A549 treated with Mapracorat at 1 μM for 4 hours (cell line): Measurements from ENCODE around the gene LHX3. TPM values are rescaled to one million over a fixed set of nuclear protein-coding genes. Genes with fewer than 3 reads are reported as not detected.

Source experiments
- total RNA-seq: library from RNA; stranded (reverse); fragments of 200-300 nt; extraction: Qiagen RNA extraction; gene quantifications from 5 replicates; pipeline ENCODE4 v1.2.3, GENCODE V29; 2022

Gene LHX3
- 0.05 to 0.20 TPM (median 0.12 TPM) in 5 replicates for total RNA-seq

GRCh38 chr9:136204838-136205706, at the start of gene LHX3:
Gene LHX3, minus strand, starts transcription at chr9:136205128. Its CDS starts 116 bp downstream, at chr9:136205012.

DNA sequence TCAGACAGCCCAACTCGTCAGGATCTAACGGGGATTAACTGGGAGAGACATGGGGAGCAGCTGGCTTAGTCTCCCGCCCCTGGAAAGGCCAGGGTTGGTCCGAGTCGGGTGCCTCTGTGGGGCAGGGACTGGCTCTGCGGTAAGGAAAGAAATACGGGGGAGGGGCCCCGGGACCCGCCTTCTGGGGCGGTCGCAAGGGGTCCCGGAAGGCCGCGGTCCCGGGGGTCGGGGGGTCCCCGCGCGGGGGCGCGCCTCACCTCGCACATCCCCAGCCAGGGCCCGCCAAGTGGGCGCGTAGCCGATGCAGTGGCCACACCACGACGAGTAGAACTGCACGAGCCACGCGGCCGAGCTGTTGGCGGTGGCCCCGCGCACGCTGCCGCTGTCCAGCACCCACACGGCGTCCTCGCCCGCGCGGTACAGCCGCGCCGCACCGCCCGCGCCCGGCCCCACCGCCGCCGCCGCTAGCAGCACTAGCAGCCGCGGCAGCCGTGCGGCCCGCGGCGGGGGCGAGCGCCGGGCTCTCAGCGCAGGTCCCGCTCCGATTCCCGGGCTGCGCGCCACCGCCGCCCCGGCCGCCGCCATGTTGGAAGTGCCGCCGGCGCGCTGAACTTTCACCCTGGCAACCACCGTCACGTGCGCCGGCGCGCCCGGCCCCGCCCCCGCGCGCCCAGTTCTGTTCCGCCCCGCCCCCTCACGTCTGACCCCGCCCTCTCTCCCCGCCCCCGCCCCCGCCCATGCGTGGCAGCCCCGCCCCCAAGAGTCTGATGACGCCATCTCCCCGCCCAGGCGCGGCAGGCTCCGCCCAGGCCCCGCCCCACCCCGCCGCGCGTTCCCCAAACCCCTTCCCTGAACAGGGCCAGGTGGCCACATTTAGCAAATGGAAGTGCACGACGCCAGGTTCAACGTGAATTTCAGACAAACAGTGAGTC, 40.6 kb upstream of the LHX3 start, which contains the start of gene QSOX2:
TSS of gene QSOX2 (minus strand) at position 594 of the 932 bp plus-strand sequence. CDS start at position 585, 9 bp downstream.

Other genes with a start within 250 kb of the LHX3 start
- 29.3 to 39.1 TPM (median 35.6 TPM) in 5 replicates for gene UBAC1, start 243.8 kb downstream of the LHX3 start, total RNA-seq
- 22.1 to 39.3 TPM (median 34.7 TPM) in 5 replicates for gene NACC2, start 109.8 kb downstream of the LHX3 start, total RNA-seq
- gene TMEM250, start 86.3 kb downstream of the LHX3 start, total RNA-seq: 30.3 to 49.9 TPM (median 46.4 TPM) in 5 replicates
- gene QSOX2, start 40.7 kb upstream of the LHX3 start, total RNA-seq: 22.2 to 27.8 TPM (median 27.2 TPM) in 5 replicates
- 0.05 TPM in 1 of 5 replicates, not detected in the others for gene CCDC187, start 99.0 kb upstream of the LHX3 start, total RNA-seq
- 9.3 to 15.6 TPM (median 13.1 TPM) in 5 replicates for gene GPSM1, start 122.4 kb upstream of the LHX3 start, total RNA-seq
- gene DNLZ, start 158.6 kb upstream of the LHX3 start, total RNA-seq: 22.3 to 44.7 TPM (median 37.5 TPM) in 5 replicates
- gene CARD9, start 168.5 kb upstream of the LHX3 start, total RNA-seq: 0.50 to 1.8 TPM (median 1.3 TPM) in 5 replicates
- gene SNAPC4, start 195.0 kb upstream of the LHX3 start, total RNA-seq: 9.5 to 14.3 TPM (median 13.0 TPM) in 5 replicates
- 54.8 to 78.3 TPM (median 73.3 TPM) in 5 replicates for gene ENTR1, start 205.5 kb upstream of the LHX3 start, total RNA-seq
- 75.7 to 91.9 TPM (median 81.3 TPM) in 5 replicates for gene PMPCA, start 205.5 kb upstream of the LHX3 start, total RNA-seq
- 13.8 to 22.7 TPM (median 20.9 TPM) in 5 replicates for gene INPP5E, start 234.7 kb upstream of the LHX3 start, total RNA-seq